Measurements from ENCODE around the gene NRG3.

- TF ChIP-seq RFX5 (IDR thresholded peaks at IDR 0.05; ENCODE audit: low read depth, low read length) (no peak), RAD21 (IDR thresholded peaks at IDR 0.05; ENCODE audit: low read length) (no peak)
- TF ChIP-seq, protein P1, sequence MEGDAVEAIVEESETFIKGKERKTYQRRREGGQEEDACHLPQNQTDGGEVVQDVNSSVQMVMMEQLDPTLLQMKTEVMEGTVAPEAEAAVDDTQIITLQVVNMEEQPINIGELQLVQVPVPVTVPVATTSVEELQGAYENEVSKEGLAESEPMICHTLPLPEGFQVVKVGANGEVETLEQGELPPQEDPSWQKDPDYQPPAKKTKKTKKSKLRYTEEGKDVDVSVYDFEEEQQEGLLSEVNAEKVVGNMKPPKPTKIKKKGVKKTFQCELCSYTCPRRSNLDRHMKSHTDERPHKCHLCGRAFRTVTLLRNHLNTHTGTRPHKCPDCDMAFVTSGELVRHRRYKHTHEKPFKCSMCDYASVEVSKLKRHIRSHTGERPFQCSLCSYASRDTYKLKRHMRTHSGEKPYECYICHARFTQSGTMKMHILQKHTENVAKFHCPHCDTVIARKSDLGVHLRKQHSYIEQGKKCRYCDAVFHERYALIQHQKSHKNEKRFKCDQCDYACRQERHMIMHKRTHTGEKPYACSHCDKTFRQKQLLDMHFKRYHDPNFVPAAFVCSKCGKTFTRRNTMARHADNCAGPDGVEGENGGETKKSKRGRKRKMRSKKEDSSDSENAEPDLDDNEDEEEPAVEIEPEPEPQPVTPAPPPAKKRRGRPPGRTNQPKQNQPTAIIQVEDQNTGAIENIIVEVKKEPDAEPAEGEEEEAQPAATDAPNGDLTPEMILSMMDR (conservative IDR thresholded peaks at IDR 0.05; ENCODE audit: low read depth, low read length), result no peak
- TF ChIP-seq, protein P2, sequence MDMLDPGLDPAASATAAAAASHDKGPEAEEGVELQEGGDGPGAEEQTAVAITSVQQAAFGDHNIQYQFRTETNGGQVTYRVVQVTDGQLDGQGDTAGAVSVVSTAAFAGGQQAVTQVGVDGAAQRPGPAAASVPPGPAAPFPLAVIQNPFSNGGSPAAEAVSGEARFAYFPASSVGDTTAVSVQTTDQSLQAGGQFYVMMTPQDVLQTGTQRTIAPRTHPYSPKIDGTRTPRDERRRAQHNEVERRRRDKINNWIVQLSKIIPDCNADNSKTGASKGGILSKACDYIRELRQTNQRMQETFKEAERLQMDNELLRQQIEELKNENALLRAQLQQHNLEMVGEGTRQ (IDR thresholded peaks at IDR 0.05; ENCODE audit: low read depth, low read length), result no peak
These were observed 668.6 kb downstream of the NRG3 start for GRCh38 chr10:82543631-82544030.

Data from IMR-90 (cell line).